Keratinocyte (primary cell): Measurements from ENCODE around the gene SDCCAG8.

Experiments
- EZH2 ChIP-seq: IDR thresholded peaks from one replicate; pipeline ENCODE4 v1.6.1; 2012; ENCODE audit warnings: inconsistent platforms, mild to moderate bottlenecking, low read length, moderate library complexity
- TF ChIP-seq, protein P1 (sequence below), 3 experiments: IDR thresholded peaks in 1 of 3; conservative IDR thresholded peaks in 1 of 3; optimal IDR thresholded peaks in 1 of 3; 2 replicates in 2 of 3; 3 replicates in 1 of 3; pipeline versions ENCODE3 to v1.5.1; 2011; ENCODE audit warnings: low read length in 3 of 3, mild to moderate bottlenecking in 3 of 3, moderate library complexity in 2 of 3, control low read depth in 1 of 3, inconsistent platforms in 1 of 3; ENCODE audit not compliant: insufficient read depth in 2 of 3; ENCODE audit errors: extremely low read depth in 1 of 3

- TF ChIP-seq, protein P1, sequence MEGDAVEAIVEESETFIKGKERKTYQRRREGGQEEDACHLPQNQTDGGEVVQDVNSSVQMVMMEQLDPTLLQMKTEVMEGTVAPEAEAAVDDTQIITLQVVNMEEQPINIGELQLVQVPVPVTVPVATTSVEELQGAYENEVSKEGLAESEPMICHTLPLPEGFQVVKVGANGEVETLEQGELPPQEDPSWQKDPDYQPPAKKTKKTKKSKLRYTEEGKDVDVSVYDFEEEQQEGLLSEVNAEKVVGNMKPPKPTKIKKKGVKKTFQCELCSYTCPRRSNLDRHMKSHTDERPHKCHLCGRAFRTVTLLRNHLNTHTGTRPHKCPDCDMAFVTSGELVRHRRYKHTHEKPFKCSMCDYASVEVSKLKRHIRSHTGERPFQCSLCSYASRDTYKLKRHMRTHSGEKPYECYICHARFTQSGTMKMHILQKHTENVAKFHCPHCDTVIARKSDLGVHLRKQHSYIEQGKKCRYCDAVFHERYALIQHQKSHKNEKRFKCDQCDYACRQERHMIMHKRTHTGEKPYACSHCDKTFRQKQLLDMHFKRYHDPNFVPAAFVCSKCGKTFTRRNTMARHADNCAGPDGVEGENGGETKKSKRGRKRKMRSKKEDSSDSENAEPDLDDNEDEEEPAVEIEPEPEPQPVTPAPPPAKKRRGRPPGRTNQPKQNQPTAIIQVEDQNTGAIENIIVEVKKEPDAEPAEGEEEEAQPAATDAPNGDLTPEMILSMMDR (optimal IDR thresholded peaks at IDR 0.05 in 1 of 3, IDR thresholded peaks at IDR 0.05 in 1 of 3, conservative IDR thresholded peaks at IDR 0.05 in 1 of 3; ENCODE audit: extremely low read depth in 1 of 3, insufficient read depth in 2 of 3, low read length in 3 of 3): no peak
- TF ChIP-seq EZH2: no peak
Observed at GRCh38 chr1:243482141-243483022, 226.5 kb downstream of the SDCCAG8 start.
